CD4-positive, alpha-beta T cell treated with Interleukin-17A for 4 hours (primary cell): Measurements from ENCODE around the gene FLRT2.

Experiments used
- DNase-seq: peaks from one replicate; pipeline ENCODE4 v3.0.0-alpha.2; 2020; ENCODE audit warnings: mixed read lengths

Gene FLRT2

DNA sequence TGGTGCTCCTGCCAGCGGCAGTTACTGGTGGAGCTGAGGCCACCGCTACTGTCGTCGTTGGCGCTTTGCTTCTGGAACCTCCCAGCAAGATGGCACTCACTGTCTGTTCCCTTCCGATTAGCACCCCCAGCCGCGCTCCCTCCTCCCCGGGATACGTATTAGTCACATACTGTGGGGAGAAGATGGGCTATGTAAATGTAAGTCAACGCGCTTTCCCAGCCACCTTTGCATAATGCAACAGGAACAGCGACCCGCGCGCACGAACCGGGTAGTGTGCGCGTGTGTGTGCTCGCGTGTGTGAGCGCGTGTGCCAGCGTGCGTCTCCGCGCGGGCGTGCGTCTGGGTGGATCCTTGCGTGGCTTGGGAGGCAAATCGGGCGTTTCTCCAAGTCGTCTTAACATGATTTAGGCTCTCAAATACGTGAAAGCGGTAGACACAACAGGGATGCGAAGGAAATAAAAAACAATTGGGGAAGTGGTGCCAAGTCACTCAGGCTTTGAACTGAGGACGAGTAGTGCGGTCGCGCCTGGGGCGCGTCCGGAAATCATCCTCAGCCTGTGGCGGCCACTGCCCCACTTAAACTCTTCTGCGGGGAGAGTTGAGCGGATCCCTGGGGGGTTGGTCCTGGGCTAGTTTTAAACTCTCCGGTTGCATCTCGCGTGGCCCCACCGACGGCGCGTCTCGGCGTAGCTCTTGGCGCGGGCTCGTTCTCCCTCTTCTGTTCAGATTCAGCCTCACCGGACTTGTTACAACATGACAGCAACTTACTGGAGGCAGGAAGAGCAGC lies 1.8 kb downstream of the FLRT2 start:
- DNase-seq: no peak

DNA sequence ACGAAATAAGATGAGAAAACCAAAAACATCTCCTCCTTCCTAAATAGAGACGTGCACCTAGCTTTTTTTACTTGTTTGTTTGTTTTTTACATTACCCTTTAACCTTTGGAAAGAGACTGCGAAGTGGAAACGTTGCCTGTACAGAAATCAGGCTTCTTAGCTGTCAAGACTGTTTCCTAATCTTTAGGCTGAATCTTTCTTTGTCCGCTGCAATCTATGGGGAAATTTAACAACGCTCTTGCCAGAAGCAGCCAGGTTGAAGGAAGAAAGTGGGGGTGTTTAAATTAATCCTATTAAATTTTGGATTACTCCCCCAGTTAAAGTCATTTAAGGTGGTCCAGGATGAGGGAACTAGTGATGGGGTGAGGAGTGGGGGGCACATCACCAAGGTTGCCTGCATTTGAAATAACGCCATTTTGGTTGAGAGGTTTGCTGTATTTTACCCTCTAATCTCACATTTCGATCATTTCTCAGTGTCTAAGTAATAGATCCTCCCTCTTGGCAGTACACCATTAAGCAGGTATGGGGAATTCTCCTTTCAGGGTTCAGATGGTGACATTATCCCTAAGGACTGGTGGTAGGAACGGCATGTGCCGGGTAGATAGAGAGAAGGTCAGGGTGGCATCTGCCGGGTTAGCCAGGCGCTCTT lies 2.6 kb downstream of the FLRT2 start:
- DNase-seq: no peak

DNA sequence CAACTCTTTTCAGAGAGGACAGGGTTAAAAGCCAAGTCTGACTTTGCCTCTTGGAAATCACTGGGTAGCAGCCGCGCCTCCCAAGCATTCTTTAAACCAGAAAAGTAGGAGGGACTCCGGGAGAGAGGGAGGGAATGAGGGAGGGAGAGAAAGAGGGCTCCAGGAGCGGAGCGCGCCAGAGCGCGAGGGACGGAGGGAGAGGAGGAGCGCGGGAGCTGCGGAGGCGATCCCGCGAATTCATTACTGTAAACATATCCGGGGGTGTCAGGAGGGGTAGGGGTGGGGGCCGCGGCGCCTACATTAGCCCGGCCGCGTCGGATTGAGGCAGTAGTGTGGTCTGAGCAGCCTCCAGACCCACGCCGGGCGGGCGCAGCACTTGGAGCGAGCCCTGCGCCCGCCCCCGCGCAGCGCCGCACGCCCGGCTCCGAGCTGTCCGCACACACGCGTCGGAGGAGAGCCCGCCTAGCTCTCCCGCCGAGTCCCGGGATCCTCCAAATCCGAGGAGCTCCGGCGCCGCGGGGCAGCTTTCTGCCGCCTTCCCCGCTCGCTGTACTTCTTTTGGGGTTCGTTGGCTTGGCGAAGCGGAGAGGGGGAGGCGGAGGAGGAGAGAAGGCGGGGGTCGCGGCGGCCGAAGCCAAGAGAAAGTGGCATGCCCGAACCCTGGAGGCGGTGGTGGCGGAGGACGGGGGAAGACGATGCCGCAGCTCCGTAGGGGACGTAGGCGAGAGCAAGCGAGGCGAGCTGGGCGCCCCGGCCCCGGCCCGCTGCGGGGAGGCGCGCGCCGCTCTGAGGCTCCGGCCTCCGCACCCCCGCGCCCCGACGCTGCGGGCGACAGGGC lies 3.3 kb downstream of the FLRT2 start:
- no peak for DNase-seq

DNA sequence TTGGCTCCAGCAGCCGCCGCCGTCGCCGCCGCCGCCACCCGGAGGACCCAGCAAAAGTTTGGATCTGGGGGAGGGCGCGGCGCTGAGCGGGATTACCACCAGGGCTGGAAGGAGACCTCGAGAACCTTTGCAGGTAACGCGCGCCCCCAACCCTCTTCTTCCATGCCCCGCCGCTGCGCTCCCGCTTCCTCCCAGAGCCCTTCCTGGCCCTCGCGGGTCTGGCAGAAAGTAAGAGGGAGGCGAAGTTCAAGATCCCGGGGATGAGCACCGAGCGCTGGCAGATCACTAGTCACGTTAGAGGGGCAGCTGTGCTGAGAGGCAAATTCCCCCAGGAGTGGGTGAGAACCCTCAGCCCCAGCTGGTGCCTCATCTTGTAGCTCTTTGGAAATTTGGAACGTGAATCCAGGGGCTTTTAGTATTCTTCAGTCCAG lies 3.9 kb downstream of the FLRT2 start:
- DNase-seq: no peak

DNA sequence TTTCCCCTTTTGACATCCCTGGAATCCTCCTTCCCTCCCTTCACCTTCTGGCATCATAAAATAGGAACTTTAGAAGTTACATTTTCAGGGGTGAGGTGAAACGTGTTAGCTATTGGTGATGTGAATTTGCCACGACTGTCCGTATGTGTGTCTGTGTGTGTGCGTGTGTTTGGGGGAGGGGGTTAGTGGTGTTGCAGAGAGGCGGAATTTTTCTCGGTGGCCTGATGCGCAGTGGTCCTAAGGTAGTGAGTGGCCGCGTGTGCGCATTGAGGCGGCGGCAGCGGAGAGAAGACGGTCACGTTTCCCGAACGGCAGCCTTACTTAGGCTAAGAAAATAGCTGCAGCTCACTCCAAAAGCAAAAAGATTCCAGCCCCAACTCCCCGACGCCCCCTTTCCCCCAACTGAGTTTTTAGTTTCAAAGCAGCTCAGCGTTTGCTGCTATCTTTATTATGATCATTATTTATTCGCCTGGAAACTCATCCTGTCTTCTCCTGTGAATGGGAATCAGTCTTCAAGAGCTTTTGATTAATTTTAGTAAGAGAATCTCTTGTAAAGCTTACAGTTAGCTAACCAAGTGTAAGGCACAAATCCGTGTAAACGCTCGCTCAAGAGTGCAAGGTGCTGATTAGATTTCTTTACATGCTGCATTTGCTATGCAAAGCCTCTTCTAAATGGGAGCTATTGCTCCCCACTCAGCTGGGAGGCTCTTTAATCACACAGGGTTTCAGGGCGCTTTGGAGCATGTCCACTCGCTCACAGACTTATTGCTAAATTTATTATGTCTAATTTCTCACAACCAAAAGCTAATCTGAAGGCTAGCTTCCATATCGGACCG lies 4.7 kb downstream of the FLRT2 start:
- no peak for DNase-seq

DNA sequence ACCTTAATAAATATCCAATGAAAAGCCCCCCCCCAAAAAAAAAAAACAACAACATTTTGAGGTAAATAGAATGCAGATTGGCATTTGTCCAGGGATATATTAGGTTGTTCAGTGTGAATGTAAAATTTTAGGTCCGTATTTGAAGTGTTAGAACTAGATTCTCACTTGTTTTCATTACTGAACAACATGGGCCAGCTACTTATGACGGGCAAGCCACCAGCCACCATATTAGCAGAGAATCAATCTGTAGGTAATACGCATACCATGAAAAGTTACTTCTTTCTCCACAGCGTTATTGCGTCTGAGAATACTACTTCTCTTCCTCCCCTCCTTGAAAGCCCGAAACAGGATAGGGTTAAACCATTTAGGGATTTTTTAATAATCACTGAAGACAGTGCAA lies 5.4 kb downstream of the FLRT2 start:
- no peak for DNase-seq

DNA sequence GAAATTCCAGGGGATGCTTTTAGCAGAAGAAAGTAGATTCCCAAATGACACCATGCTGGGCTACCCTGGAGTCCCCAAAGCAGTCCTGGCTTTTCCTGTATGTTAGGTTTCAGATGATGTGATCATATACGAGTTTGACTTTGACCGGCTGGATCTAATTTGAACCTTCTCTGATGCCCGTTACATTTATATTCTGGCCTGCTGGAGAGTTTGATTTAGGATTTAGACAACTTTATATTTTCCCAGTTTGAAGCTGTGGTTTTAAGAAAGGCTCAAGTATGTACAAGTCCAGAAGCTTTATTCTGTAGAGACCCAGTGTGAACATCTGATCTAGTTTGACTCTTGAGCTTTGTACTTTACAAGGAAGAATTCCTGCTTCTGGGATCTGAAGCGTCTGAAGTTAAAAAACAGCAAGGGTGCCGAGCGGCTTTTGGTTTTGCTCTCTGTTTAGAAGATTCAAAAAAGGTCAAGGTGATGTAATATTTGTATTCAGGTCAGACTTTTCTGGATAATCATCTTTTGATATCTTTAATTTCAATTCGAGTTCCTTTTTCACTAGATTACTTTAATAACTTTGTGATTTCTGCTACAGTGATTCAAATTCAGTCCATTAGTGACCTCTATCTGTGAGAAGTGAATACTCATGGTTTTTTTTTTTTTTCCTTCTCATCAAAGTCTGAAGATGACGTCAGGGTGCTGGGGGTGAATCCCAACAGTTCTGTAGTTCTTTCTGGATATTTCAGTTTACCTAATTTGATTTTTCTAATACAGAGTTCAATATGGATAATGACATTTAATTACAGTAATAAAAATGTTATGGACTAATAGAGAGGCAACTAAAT lies 6.3 kb downstream of the FLRT2 start:
- DNase-seq: no peak

DNA sequence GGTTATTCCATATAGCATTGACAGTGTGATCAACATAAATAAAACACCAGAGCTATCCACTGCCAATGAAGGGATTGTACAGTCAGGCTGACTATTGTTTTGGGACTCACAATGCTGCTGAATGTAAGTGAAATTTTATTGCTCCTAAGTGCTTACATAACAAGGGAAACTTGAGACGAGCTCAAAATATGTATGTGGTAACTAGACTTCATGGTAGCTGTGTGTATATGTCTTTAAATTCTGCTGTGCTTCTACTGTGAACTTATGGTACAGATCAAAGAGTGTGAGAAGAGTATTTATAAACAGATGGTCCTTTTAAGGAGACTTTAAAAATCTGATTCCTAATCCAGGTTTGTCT lies 6.9 kb downstream of the FLRT2 start:
- DNase-seq: no peak

DNA sequence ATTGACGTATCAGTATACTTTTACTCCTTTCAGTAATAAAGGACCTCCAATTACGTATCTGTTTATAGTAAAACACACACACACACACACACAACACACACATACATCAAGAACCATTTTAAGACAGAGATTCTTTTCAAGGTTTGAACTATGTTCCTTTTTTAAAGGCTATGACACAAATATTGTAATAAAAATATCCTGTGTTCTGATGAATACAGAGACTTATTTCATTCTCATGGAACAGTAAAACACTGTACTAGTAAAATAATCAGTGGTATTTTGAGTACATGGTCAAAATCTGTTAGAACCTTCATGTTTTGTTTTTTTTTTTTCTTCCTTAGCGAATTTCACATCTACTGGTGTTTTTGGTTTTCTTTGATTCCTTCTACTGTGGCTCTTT lies 7.6 kb downstream of the FLRT2 start:
- DNase-seq: no peak

DNA sequence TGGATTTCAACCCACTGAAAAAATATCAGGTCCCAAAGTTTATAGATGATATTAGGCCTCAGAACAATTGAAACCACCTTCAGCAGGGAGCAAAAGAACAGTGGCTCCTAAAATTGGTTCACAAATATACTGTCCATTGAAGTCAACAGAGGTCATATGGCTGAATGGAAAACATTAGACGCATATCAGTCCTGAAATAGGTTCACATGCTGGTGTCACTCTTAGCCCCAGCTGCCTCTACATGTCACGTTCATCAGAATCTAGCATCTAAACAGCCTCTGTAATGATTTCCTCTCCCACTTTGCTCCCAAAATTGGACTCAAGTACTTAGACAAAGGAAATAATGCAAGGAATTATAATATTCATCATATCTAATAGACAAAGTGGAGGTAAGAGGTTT lies 8.7 kb downstream of the FLRT2 start:
- no peak for DNase-seq

DNA sequence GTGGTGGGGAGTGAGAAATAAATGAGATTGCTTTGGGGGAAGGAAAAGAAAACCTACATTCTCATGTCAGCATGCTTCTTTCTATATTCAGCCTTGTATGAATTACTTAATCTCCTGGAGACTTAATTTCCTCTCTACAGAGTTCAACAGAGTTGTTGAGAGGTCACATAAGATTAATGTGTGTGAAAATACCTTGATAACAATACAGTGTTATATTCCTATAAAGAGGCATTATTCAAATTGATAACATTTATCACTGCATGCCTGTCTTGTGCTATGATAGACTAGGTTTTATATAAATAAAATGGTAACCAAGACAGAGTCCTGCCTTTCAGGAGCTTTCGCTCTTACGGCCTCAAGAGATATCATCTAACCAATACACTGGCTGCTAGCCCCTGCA lies 9.6 kb downstream of the FLRT2 start:
- no peak for DNase-seq

DNA sequence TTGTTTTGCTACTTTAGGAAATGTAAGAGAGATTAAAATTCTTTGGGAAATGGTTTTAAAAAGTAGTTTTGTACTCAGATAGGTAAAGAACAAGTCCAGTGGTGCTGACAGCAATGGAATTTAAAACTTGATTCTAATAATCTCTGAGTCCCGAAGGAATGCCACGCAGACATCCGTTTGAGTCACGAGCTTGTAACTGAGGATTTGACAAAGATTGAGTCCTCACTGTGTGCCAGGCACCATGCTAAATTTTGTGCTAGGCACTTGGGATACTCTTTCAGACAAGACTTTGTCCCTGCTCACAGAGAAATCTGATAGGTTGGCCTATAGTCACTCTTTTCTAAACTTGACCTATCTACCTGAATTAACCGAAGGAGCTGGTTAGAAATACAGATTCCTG lies 12.7 kb downstream of the FLRT2 start:
- DNase-seq: no peak

DNA sequence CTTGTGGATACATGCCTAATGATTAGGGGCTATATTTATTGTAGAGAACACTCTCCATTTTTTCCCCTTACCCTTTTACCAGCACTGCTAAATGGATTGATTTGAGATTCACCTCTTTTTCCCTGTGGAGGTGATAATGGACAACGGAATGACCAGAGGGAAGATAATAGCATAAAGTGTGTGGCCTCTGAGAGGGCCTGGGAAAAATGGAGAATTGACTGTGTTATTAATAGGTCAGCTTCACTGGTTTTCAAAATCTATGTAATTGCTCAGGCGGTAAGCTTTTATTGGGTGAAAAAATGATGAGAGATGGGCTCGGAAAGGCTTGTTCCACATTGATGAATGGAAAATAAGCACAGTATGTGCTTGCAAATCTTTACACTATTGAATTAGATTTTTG lies 15.8 kb downstream of the FLRT2 start:
- no peak for DNase-seq

DNA sequence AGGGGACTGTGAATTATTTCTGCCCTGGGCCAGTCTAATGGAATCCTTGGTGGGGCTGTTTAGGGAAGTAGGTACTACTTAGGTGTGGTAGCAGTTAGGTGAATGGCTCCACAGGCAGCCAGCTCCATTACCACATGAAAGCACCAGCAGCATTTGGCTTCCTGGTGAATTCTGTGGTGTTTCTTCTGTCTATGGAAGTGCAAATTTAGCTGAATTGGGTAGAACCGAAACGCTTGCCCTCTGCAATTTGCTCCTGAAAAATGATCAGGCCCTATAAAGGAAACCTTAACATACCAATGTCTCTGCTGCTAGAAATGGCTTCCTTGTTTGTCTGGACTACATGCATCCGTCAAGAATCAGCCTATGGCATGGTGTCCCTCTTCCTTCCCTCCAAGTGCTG lies 16.4 kb downstream of the FLRT2 start:
- no peak for DNase-seq

DNA sequence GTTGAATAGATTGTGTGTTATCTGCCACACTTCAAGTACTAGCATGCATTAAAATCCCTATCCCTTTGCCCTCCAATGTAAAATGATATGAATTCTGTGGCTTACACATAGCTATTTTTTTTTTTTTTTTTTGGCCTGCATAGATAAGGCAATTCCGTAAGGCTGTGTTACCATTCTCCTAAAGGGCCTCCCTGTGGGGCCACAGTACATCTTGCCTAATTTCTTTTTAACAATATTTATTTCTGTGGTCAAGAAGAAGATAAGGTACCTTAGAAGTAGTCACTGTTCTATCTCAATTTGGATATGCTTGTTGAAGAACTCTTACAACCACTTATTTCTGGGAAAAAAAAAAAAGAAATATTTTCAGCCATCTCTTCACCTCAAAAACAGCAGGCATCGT lies 19.8 kb downstream of the FLRT2 start:
- DNase-seq: no peak

DNA sequence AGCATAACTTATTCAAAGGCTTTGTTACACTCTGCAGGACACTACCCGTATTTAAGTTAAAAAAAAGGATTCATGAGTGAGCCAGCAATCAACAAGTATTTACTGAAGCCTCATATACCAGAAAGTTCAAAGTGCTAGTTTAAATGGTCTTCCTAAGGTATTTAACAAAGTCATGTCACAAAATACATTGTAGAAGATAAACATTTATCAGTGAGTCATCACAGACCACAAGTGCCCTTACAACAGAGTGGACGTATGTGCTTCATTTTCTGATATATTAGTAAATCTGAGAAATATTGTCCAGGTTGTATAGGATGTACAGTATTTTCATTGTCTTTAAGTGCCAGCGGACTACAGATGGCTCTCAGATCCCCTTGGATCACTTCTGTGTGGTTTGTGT lies 24.2 kb downstream of the FLRT2 start:
- DNase-seq: no peak

DNA sequence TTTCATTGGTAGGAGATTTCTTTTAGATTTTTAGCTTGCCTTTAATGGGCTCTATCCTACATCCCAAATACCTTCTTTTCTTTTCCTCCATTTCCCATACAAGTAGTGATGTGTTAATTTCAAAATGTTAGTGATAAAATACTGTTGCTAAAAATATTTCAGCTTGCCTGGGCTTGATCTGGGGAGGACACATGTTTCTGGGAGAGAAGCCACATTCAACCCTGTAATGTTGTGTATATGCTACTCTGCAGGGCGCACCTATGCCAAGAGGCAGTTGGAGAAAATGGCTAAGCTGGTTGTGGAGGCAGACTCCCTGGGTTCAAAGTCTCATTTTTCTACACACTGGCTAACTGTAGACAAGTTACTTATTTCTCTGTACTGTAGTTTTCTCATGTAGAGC lies 26.3 kb downstream of the FLRT2 start:
- no peak for DNase-seq

DNA sequence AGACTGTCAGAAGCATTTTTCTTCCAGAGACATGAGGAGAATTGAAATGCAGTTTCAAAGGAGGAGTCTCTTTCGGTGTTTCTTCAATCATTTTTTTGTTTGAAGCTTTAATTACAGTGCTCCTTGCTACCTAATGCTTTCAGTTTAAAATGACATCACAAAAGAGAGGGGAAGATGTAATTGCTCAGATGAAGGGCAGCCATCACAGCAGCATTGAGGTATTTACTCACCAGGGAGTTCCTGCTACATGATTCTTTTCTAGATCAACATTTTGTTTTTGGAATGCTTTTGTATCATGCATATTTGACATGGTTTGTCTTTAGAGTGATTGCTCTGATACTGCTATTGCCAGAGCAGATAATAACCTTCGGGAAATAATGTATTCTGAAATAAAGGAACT lies 28.6 kb downstream of the FLRT2 start:
- no peak for DNase-seq

DNA sequence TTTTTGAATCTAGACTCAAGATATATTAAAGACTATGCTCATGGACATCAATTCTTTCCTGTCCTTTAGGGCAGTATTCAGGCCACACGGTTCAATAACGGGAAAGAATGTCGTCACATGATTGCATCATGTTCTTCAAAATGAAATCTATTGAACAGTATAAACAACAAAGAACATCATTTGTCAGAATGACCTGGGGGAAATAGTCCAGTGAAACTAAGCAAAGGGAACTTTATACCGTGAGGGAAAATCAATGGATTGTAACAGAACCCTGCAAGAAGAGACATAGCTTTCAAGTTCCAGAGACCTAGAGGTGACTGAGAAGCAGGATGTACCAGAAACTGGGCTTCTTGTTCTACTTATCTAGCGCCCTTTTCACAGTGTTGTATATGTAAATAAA lies 32.7 kb downstream of the FLRT2 start:
- DNase-seq: no peak

DNA sequence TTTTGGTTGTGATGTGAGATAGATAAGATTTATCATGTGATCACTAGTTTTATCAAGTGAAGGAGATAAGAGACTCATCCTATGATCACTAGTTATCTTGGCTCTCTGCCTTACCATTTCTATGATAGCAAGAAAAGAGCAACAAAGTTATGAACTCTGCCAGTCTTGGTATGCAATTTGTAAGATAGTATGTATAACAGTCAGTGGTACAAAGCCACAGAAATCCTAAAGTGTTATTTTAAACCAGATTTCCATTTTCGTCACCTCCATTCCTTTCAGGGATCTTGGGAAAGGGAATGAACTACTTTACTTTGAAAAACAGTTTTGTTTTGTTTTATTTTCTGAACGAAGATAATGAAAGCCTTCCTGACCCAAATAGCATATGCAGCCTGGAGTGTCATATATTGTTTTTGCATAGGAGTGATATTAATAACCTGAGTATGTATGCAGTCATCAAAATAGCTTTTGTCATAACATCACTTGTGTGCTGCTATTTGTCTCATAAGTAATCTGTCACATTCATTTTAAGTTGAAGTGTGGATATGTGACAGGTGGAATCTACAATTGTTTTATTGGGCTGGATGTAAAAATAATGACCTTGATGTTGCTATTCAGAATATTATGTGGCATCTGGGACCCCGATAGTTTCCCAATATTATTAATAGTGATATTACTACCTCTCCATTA lies 35.0 kb downstream of the FLRT2 start:
- no peak for DNase-seq

DNA sequence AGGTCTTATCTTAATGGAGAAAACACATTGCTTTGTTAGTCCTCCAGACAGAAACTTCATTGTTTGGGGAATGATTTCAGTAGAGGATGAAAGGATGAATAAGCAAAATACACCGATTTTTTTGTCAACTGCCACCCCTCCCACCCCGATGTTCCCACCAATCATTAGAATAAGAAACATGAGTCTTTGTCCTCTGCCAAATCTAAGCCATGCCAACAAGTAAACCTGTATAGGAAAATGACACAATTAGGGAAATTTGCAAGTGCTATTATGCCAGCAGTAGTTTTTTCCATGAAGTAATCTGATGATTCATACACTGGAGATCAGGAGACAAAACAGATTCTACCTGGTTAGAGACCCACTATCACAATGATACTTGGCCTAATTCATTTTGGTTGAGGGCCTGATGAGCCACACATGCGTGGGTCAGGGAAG lies 35.9 kb downstream of the FLRT2 start:
- DNase-seq: no peak
